Activated B cell treated with CpG ODN at 0.5 μM for 24 hours (primary cell): ENCODE data around the gene STX8. TPM values are rescaled to one million over a fixed set of nuclear protein-coding genes. Genes with fewer than 3 reads are reported as not detected.

Experiments used
- ATAC-seq: fragments of 200-7000 bp; cut with Tn5 transposase; one replicate; pipeline ENCODE4 v1.10.0; 2021; ENCODE audit warnings: low read depth, mild to moderate bottlenecking, moderate library complexity
- CTCF ChIA-PET: fragments of 350-600 bp; sonication (Branson Sonifier 250); formaldehyde crosslinking; loops from one replicate; lab custom pipeline; 2021; ENCODE audit warnings: antibody characterized with exemption; lab: Charles Lee
- POLR2A ChIA-PET: fragments of 350-600 bp; sonication (Branson Sonifier 250); formaldehyde crosslinking; loops from one replicate; lab custom pipeline; 2021; ENCODE audit warnings: antibody characterized with exemption; lab: Charles Lee
- DNase-seq: peaks from one replicate; pipeline ENCODE4 v3.0.0; 2022
- H3K27ac Mint-ChIP-seq: one replicate; pipeline ENCODE4 v1.8.0; 2020; ENCODE audit warnings: mixed read lengths
- H3K27me3 Mint-ChIP-seq: one replicate; pipeline ENCODE4 v1.8.0; 2021; ENCODE audit warnings: mixed read lengths
- H3K36me3 Mint-ChIP-seq: one replicate; pipeline ENCODE4 v1.8.0; 2021; ENCODE audit warnings: low read depth, mixed read lengths
- H3K4me1 Mint-ChIP-seq: one replicate; pipeline ENCODE4 v1.8.0; 2021; ENCODE audit warnings: mixed read lengths
- H3K4me3 Mint-ChIP-seq: one replicate; pipeline ENCODE4 v1.8.0; 2020; ENCODE audit warnings: mild to moderate bottlenecking, mixed read lengths
- H3K9me3 Mint-ChIP-seq: one replicate; pipeline ENCODE4 v1.8.0; 2020; ENCODE audit warnings: mixed read lengths
- intact Hi-C: fragments of 100-400 bp; cut with micrococcal nuclease; formaldehyde crosslinking; loops from one replicate; pipeline ENCODE4 v1.15.1; 2024
- total RNA-seq: library from RNA; stranded (reverse); gene quantifications from 2 replicates; pipeline ENCODE4 v1.2.3, GENCODE V29; 2022
- TF ChIP-seq, protein P1 (sequence below): fragments of 200-600 bp; IDR thresholded peaks from one replicate; pipeline ENCODE4 v1.8.0; 2022; ENCODE audit warnings: antibody characterized with exemption, mild to moderate bottlenecking

The STX8 gene
- total RNA-seq, 1 donor from 2014 or later, result 66.9 TPM

DNA sequence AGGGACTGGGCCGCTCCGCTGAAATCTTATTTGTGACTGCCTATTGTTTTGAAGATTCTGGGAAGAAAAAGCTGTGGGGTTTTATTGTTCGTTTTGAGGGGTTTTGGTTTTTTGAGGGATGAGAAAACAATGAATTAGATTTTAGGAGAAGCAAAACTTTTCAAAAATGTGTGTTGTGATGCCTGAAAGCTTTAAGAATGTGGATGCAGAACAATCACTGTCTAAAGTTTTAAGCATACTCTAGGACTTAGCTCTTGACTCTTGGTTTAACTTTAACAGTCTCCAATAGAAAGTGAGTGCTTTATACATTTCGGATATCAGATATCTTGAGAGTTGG lies 1.7 kb upstream of the STX8 start:
- DNase-seq (no peak), ATAC-seq (no peak)
- Mint-ChIP-seq H3K4me1 (peaks cover 29% of the 10 kb centered on the region), H3K27me3 (no peaks in the 10 kb centered on the region), H3K27ac (no peak overlapping the region), H3K36me3 (peaks cover 3% of the 10 kb centered on the region), H3K9me3 (no peaks in the 10 kb centered on the region), H3K4me3 (peak overlapping the region; percentile 99)
- intact Hi-C loops, result loop anchor here (5.0 to 10.0 kb wide), 3 partner anchors 945 to 1195 kb away; partner anchors contain the start of genes MYH10 and RPL26
- TF ChIP-seq, protein P1, sequence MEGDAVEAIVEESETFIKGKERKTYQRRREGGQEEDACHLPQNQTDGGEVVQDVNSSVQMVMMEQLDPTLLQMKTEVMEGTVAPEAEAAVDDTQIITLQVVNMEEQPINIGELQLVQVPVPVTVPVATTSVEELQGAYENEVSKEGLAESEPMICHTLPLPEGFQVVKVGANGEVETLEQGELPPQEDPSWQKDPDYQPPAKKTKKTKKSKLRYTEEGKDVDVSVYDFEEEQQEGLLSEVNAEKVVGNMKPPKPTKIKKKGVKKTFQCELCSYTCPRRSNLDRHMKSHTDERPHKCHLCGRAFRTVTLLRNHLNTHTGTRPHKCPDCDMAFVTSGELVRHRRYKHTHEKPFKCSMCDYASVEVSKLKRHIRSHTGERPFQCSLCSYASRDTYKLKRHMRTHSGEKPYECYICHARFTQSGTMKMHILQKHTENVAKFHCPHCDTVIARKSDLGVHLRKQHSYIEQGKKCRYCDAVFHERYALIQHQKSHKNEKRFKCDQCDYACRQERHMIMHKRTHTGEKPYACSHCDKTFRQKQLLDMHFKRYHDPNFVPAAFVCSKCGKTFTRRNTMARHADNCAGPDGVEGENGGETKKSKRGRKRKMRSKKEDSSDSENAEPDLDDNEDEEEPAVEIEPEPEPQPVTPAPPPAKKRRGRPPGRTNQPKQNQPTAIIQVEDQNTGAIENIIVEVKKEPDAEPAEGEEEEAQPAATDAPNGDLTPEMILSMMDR, result no peak
- ChIA-PET CTCF (interaction anchor here (0.9 to 2.0 kb wide), 6 partner anchors 9 to 1040 kb away, joined by 3 to 6 read pairs (median 4); no protein-coding TSS in a partner anchor), POLR2A (interaction anchor here (0.9 to 1.2 kb wide), 2 partner anchors 11 to 12 kb away, joined by 3 read pairs; no protein-coding TSS in a partner anchor)

DNA sequence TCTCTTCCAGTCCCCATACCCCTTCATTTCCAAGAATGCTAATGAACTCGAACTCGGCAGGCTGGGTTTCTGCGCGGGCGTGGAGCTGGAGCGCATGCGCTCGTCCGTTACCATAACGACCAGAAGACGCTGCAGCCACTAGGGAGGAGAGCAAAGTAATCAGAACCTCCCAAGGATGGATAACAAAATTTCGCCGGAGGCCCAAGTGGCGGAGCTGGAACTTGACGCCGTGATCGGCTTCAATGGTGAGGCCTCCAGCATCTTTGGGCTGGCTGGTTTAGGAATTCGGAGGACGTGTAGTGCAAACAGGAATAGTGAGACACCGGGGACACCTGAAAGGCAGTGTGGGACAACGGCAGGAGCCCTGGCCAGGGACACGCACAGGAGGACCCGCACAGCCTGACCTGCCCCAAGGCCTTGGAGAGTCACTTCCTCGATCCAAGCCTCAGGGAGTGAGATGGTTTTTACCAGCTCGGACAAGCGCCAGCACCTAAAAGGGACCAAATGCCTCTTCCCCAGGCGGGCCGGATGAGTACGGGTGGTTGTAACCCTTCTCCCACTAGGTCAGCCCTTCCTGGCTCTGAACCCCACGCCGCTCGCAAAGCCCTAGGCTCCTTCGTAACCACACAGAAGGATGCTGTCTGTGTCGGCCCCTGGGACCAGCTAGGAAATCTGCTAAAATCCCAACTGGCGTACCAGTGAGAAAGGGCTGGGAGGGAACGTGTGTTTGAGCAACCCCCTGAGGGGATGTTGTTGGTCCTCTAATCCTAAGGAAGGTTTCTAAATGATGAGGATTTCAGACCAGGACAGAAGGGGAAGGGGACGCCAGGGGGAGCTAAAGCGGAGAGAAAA lies 1.1 kb upstream of the STX8 start, which contains the start of gene CFAP52:
Gene CFAP52 (plus strand): TSS at position 122 of the 852 bp plus-strand sequence. CDS start 54 bp downstream, at position 176.
- TF ChIP-seq, protein P1, result peak; percentile 53
- Mint-ChIP-seq H3K27me3 (no peaks in the 10 kb centered on the region), H3K27ac (peak within 1 kb of the TSS; percentile 87), H3K4me3 (peak within 1 kb of the TSS; percentile 99), H3K4me1 (peaks cover 29% of the 10 kb centered on the region), H3K36me3 (peaks cover 3% of the 10 kb centered on the region), H3K9me3 (no peaks in the 10 kb centered on the region)
- ChIA-PET CTCF (interaction anchor here (0.7 to 2.0 kb wide), 8 partner anchors 10 to 1041 kb away, joined by 3 to 6 read pairs (median 4); no protein-coding TSS in a partner anchor), POLR2A (interaction anchor here (0.7 to 1.2 kb wide), 3 partner anchors 10 to 1126 kb away, joined by 3 read pairs; no protein-coding TSS in a partner anchor)
- peak; percentile 66 for DNase-seq
- intact Hi-C loops, result loop anchor here (5.0 to 10.0 kb wide), 3 partner anchors 944 to 1194 kb away; partner anchors contain the start of genes MYH10 and RPL26
- peak; percentile 67 for ATAC-seq

GRCh38 chr17:9571201-9571600 lies 4.4 kb downstream of the STX8 start:
- H3K36me3 Mint-ChIP-seq, result peaks cover 39% of the 10 kb centered on the region
- no peaks in the 10 kb centered on the region for H3K27me3 Mint-ChIP-seq
- no peak overlapping the region for H3K27ac Mint-ChIP-seq
- TF ChIP-seq, protein P1, result no peak
- intact Hi-C loops, result loop anchor here (10.0 kb wide), 1 partner anchor 1044 kb away; no protein-coding TSS in a partner anchor
- ChIA-PET CTCF (no interaction called here), POLR2A (no interaction called here)
- H3K4me3 Mint-ChIP-seq, result no peak overlapping the region
- peaks cover 27% of the 10 kb centered on the region for H3K4me1 Mint-ChIP-seq
- no peak for DNase-seq
- ATAC-seq, result no peak
- H3K9me3 Mint-ChIP-seq, result no peaks in the 10 kb centered on the region

DNA sequence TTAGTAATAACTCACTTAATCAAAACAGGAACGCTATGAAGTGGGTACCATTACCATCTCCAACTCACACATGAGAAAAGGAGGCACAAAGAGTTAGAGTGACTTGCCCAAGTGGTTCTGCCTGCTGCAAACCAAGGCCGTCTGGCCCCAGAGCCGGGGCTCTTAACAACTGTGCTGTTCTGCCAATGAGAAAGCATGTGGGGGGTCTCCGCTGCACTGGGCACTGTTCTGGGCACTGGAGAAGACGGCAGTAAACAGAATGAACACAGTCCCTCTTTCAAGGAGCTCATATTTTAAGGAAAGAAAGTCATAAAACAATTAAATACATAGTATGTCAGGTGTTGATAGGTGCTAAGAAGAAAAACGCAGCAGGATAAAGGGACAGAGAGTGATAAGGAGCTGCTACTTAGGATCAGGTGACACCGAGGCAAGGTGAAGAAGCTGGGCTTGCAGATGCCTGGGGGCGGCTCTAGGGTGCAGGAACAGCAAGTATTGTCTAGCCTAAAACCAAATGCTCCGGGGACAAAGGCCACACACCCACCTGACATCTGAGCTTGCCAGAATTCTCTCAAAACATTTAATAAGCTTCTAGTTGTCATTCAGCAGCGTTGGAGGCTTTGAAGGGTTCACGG lies 6.5 kb downstream of the STX8 start:
- ChIA-PET POLR2A (no interaction called here), CTCF (no interaction called here)
- H3K9me3 Mint-ChIP-seq, result no peaks in the 10 kb centered on the region
- H3K4me1 Mint-ChIP-seq, result peaks cover 24% of the 10 kb centered on the region
- TF ChIP-seq, protein P1, result no peak
- no peaks in the 10 kb centered on the region for H3K27me3 Mint-ChIP-seq
- no peak overlapping the region for H3K27ac Mint-ChIP-seq
- ATAC-seq (no peak), DNase-seq (no peak)
- peaks cover 52% of the 10 kb centered on the region for H3K36me3 Mint-ChIP-seq
- intact Hi-C loops, result no loop called here
- no peak overlapping the region for H3K4me3 Mint-ChIP-seq
